ENCODE measurements around the gene RHBDD2. TPM values are rescaled to one million over a fixed set of nuclear protein-coding genes. Genes with fewer than 3 reads are reported as not detected.
"Not testable (repeated sequence)": the region's sequence is repeated elsewhere in the genome, so short reads cannot be mapped to it uniquely, and the experiment has no call there.

RHBDD2 gene
- total RNA-seq, 3 donors from 2014 or later, result 36.6 to 47.7 (median 39.0) TPM

- H3K4me3 ChIP-seq, result no peak overlapping the region
- no peaks in the 10 kb centered on the region for H3K27me3 ChIP-seq
- H3K4me1 ChIP-seq, result no peaks in the 10 kb centered on the region
- H3K36me3 ChIP-seq, result no peaks in the 10 kb centered on the region
- no peak overlapping the region for H3K27ac ChIP-seq
- DNase-seq (ENCODE audit: low spot score in 2 of 2), result no peak
- H3K9me3 ChIP-seq, result no peaks in the 10 kb centered on the region
- intact Hi-C loops (cut with DNase I; ENCODE audit: low total_unique reads), result no loop called here
- TF ChIP-seq CTCF (IDR thresholded peaks at IDR 0.05) (no peak), POLR2AphosphoS5 (IDR thresholded peaks at IDR 0.05) (no peak), POLR2A (IDR thresholded peaks at IDR 0.05) (no peak)
These were observed 10.7 kb upstream of the RHBDD2 start for GRCh38 chr7:75868153-75868552.

- Histone ChIP-seq H3K4me3 (no peak overlapping the region), H3K4me1 (no peaks in the 10 kb centered on the region), H3K27me3 (no peaks in the 10 kb centered on the region), H3K36me3 (no peaks in the 10 kb centered on the region), H3K27ac (no peak overlapping the region), H3K9me3 (no peaks in the 10 kb centered on the region)
- no peak for DNase-seq (ENCODE audit: low spot score in 2 of 2)
- TF ChIP-seq CTCF (IDR thresholded peaks at IDR 0.05) (no peak), POLR2AphosphoS5 (IDR thresholded peaks at IDR 0.05) (no peak), POLR2A (IDR thresholded peaks at IDR 0.05) (no peak)
- intact Hi-C loops (cut with DNase I; ENCODE audit: low total_unique reads), result no loop called here
These were observed 9.0 kb upstream of the RHBDD2 start for GRCh38 chr7:75869776-75870379.

- Histone ChIP-seq H3K27ac (no peak overlapping the region), H3K9me3 (no peaks in the 10 kb centered on the region), H3K27me3 (no peaks in the 10 kb centered on the region), H3K4me1 (no peaks in the 10 kb centered on the region), H3K4me3 (no peak overlapping the region), H3K36me3 (no peaks in the 10 kb centered on the region)
- DNase-seq (ENCODE audit: low spot score in 2 of 2), result no peak
- intact Hi-C loops (cut with DNase I; ENCODE audit: low total_unique reads), result no loop called here
- TF ChIP-seq POLR2A (IDR thresholded peaks at IDR 0.05) (no peak), CTCF (IDR thresholded peaks at IDR 0.05) (no peak), POLR2AphosphoS5 (IDR thresholded peaks at IDR 0.05) (no peak)
These were observed 8.2 kb upstream of the RHBDD2 start for GRCh38 chr7:75870557-75871161.

GRCh38 chr7:75872073-75872782, 6.6 kb upstream of the RHBDD2 start:
- no peak for DNase-seq (ENCODE audit: low spot score in 2 of 2)
- peak overlapping the region in 1 of 2 donors; percentile 52 for H3K27ac ChIP-seq
- H3K4me1 ChIP-seq, result no peaks in the 10 kb centered on the region
- no peak for TF ChIP-seq POLR2AphosphoS5 (IDR thresholded peaks at IDR 0.05)
- no peak for TF ChIP-seq POLR2A (IDR thresholded peaks at IDR 0.05)
- TF ChIP-seq CTCF (IDR thresholded peaks at IDR 0.05), result no peak
- no peaks in the 10 kb centered on the region for H3K9me3 ChIP-seq
- no peaks in the 10 kb centered on the region for H3K27me3 ChIP-seq
- H3K4me3 ChIP-seq, result no peak overlapping the region
- H3K36me3 ChIP-seq, result no peaks in the 10 kb centered on the region
- intact Hi-C loops (cut with DNase I; ENCODE audit: low total_unique reads), result no loop called here

GRCh38 chr7:75874180-75874579, 4.7 kb upstream of the RHBDD2 start:
- H3K9me3 ChIP-seq; H3K4me3 ChIP-seq; H3K27ac ChIP-seq; H3K36me3 ChIP-seq; H3K4me1 ChIP-seq; H3K27me3 ChIP-seq; DNase-seq (ENCODE audit: low spot score in 2 of 2); intact Hi-C loops (cut with DNase I; ENCODE audit: low total_unique reads): not testable (repeated sequence)

Data from breast epithelium (tissue), 4 donors.